ENCODE measurements around the gene IFT81.

The IFT81 gene

GRCh38 chr12:110266980-110267620 is 142.9 kb downstream of the IFT81 start:
- in situ Hi-C loops (cut with MboI; ENCODE audit: low sequenced_read_pairs) = no loop called here
